ENCODE measurements around the gene CTBP2.

- TF ChIP-seq, protein P1, sequence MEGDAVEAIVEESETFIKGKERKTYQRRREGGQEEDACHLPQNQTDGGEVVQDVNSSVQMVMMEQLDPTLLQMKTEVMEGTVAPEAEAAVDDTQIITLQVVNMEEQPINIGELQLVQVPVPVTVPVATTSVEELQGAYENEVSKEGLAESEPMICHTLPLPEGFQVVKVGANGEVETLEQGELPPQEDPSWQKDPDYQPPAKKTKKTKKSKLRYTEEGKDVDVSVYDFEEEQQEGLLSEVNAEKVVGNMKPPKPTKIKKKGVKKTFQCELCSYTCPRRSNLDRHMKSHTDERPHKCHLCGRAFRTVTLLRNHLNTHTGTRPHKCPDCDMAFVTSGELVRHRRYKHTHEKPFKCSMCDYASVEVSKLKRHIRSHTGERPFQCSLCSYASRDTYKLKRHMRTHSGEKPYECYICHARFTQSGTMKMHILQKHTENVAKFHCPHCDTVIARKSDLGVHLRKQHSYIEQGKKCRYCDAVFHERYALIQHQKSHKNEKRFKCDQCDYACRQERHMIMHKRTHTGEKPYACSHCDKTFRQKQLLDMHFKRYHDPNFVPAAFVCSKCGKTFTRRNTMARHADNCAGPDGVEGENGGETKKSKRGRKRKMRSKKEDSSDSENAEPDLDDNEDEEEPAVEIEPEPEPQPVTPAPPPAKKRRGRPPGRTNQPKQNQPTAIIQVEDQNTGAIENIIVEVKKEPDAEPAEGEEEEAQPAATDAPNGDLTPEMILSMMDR (IDR thresholded peaks at IDR 0.05), result no peak
- TF ChIP-seq POLR2AphosphoS5 (IDR thresholded peaks at IDR 0.05; ENCODE audit: low read depth, low read length), result no peak
- TF ChIP-seq SIN3A (IDR thresholded peaks at IDR 0.05; ENCODE audit: borderline replicate concordance, insufficient read depth, low read depth, low read length), result no peak
- TF ChIP-seq TCF7L2 (IDR thresholded peaks at IDR 0.05; ENCODE audit: low read depth, low read length), result no peak
These were observed 12.3 kb upstream of the CTBP2 start for GRCh38 chr10:125172694-125173093.

All from Panc1 (cell line).